PC-3 (cell line): Measurements from ENCODE around the gene KCNK4. TPM values are rescaled to one million over a fixed set of nuclear protein-coding genes. Genes with fewer than 3 reads are reported as not detected.

Source experiments
- ATAC-seq: fragments of 200-7000 bp; cut with Tn5 transposase; 2 replicates; pipeline ENCODE4 v1.9.1; 2020; ENCODE audit warnings: mild to moderate bottlenecking, moderate library complexity
- BruUV-seq: library from RNA; stranded (reverse); fragments of 400-500 nt; replicated peaks from 2 replicates; lab custom pipeline; 2021; lab: Mats Ljungman, UMichigan
- CTCF ChIA-PET: fragments of 300-600 bp; sonication (Branson Sonifier 250); formaldehyde crosslinking; loops from one replicate; lab custom pipeline; 2022; ENCODE audit warnings: antibody characterized with exemption; lab: Charles Lee
- POLR2A ChIA-PET: fragments of 300-600 bp; sonication (Branson Sonifier 250); formaldehyde crosslinking; loops from one replicate; lab custom pipeline; 2022; ENCODE audit warnings: antibody characterized with exemption; ENCODE audit not compliant: unreplicated experiment; lab: Charles Lee
- DNase-seq: peaks from one replicate; pipeline ENCODE4 v3.0.0-alpha.2; 2015
- H2AFZ ChIP-seq: fragments of 300-600 bp; sonication (generic); 2 replicates; pipeline ENCODE4 v1.6.0; 2016; ENCODE audit warnings: antibody characterized with exemption, low read length
- H3F3A ChIP-seq: fragments of 300-600 bp; sonication (generic); one replicate; pipeline ENCODE4 v1.6.0; 2017; ENCODE audit warnings: antibody characterized with exemption, low read length, control low read depth, mild to moderate bottlenecking; ENCODE audit not compliant: unreplicated experiment
- H3K27ac ChIP-seq: fragments of 300-600 bp; sonication (generic); 2 replicates; pipeline ENCODE4 v1.5.1; 2016; ENCODE audit warnings: mild to moderate bottlenecking, low read length
- H3K27me3 ChIP-seq: fragments of 300-600 bp; sonication (generic); 2 replicates; pipeline ENCODE4 v1.6.1; 2016; ENCODE audit warnings: low read length, mixed read lengths
- H3K36me3 ChIP-seq: fragments of 300-600 bp; sonication (generic); 2 replicates; pipeline ENCODE4 v1.6.1; 2016; ENCODE audit warnings: low read depth, mixed run types, low read length, mixed read lengths
- H3K4me1 ChIP-seq: fragments of 300-600 bp; sonication (generic); 2 replicates; pipeline ENCODE4 v1.5.1; 2016; ENCODE audit warnings: low read length; ENCODE audit not compliant: insufficient read depth
- H3K4me2 ChIP-seq: fragments of 300-600 bp; sonication (generic); 2 replicates; pipeline ENCODE4 v1.6.0; 2016; ENCODE audit warnings: low read length
- H3K4me3 ChIP-seq: fragments of 300-600 bp; sonication (generic); 2 replicates; pipeline ENCODE4 v1.5.1; 2016; ENCODE audit warnings: mild to moderate bottlenecking, low read length, mixed read lengths
- H3K79me2 ChIP-seq: fragments of 300-600 bp; sonication (generic); 2 replicates; pipeline ENCODE4 v1.6.1; 2017; ENCODE audit warnings: low read length, mixed read lengths
- H3K9ac ChIP-seq: fragments of 300-600 bp; sonication (generic); 2 replicates; pipeline ENCODE4 v1.6.0; 2016; ENCODE audit warnings: mild to moderate bottlenecking, low read length
- H3K9me2 ChIP-seq: fragments of 300-600 bp; sonication (generic); replicated peaks from 2 replicates; pipeline ENCODE4 v1.6.1; 2016; ENCODE audit warnings: mixed run types, low read length, mixed read lengths
- H3K9me3 ChIP-seq: fragments of 300-600 bp; sonication (generic); 2 replicates; pipeline ENCODE4 v1.6.1; 2016; ENCODE audit warnings: low read length, mixed read lengths
- H4K20me1 ChIP-seq: fragments of 300-600 bp; sonication (generic); 2 replicates; pipeline ENCODE4 v1.6.1; 2016; ENCODE audit warnings: low read length, mixed read lengths
- EZH2 ChIP-seq: fragments of 300-600 bp; sonication (generic); IDR thresholded peaks from one replicate; pipeline ENCODE4 v1.6.1; 2017; ENCODE audit warnings: antibody characterized with exemption, mild to moderate bottlenecking, low read length; ENCODE audit not compliant: unreplicated experiment
- EZH2phosphoT487 ChIP-seq: fragments of 300-600 bp; sonication (generic); IDR thresholded peaks from 2 replicates; pipeline ENCODE4 v1.6.1; 2018; ENCODE audit warnings: mild to moderate bottlenecking, antibody characterized with exemption, low read length, borderline replicate concordance
- intact Hi-C: fragments of 100-400 bp; cut with micrococcal nuclease; formaldehyde crosslinking; loops from 2 replicates; pipeline ENCODE4 v1.9.0; 2023
- total RNA-seq: library from RNA; depleted of rRNA; stranded (reverse); fragments of >200 nt; gene quantifications from 2 replicates; pipeline ENCODE4 v1.2.3, GENCODE V29; 2014
- TF ChIP-seq, protein P1 (sequence below): fragments of 300-600 bp; sonication (generic); conservative IDR thresholded peaks from 2 replicates; pipeline ENCODE4 v1.5.1; 2017; ENCODE audit warnings: antibody characterized with exemption, low read depth, mild to moderate bottlenecking, low read length

The KCNK4 gene
- total RNA-seq, 1 experiment from 2014 or later: 1.2 TPM

DNA sequence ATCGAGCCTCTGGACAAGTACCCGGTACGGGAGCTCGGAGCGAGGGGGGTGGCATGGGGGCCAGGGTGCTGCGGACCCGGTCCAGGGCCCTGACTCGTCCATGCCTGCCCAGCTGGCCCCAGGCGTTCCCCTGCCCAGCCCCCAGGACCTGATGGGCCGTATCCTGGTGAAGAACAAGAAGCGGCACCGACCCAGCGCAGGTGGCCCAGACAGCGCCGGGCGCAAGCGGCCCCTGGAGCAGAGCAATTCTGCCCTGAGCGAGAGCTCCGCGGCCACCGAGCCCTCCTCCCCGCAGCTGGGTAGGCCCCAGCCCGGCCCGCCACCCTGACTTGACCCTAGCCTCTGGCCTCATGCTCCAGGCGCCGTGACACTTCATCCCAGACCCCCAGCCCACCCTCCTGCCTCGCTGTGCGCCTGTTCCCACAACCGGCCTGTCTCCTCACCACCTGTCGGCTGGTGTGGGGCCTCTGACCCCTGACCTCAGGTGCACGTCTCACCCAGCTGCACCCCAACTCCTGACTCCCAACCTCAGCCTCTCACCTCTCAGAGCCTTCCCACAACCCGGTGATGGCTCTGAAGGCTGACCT lies 32.1 kb upstream of the KCNK4 start:
- Histone ChIP-seq H3K9me3 (no peaks in the 10 kb centered on the region), H4K20me1 (0 out of 2 replicates have a peak, but pooled peaks cover 3% of the 10 kb centered on the region), H3K79me2 (no peaks in the 10 kb centered on the region), H3F3A (no peaks in the 10 kb centered on the region), H3K4me3 (no peak overlapping the region), H3K36me3 (peaks cover 57% of the 10 kb centered on the region), H3K9ac (no peak overlapping the region), H3K4me2 (no peak overlapping the region), H2AFZ (no peak overlapping the region), H3K4me1 (peaks cover 7% of the 10 kb centered on the region), H3K9me2 (no peaks in the 10 kb centered on the region), H3K27ac (no peak overlapping the region), H3K27me3 (no peaks in the 10 kb centered on the region)
- no peak for DNase-seq
- CTCF ChIA-PET: no interaction called here
- intact Hi-C loops: no loop called here
- ATAC-seq: no peak
- no TSS peak for BruUV-seq
- POLR2A ChIA-PET: no interaction called here
- no peak for TF ChIP-seq EZH2phosphoT487
- TF ChIP-seq EZH2: no peak
- TF ChIP-seq, protein P1, sequence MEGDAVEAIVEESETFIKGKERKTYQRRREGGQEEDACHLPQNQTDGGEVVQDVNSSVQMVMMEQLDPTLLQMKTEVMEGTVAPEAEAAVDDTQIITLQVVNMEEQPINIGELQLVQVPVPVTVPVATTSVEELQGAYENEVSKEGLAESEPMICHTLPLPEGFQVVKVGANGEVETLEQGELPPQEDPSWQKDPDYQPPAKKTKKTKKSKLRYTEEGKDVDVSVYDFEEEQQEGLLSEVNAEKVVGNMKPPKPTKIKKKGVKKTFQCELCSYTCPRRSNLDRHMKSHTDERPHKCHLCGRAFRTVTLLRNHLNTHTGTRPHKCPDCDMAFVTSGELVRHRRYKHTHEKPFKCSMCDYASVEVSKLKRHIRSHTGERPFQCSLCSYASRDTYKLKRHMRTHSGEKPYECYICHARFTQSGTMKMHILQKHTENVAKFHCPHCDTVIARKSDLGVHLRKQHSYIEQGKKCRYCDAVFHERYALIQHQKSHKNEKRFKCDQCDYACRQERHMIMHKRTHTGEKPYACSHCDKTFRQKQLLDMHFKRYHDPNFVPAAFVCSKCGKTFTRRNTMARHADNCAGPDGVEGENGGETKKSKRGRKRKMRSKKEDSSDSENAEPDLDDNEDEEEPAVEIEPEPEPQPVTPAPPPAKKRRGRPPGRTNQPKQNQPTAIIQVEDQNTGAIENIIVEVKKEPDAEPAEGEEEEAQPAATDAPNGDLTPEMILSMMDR: no peak

DNA sequence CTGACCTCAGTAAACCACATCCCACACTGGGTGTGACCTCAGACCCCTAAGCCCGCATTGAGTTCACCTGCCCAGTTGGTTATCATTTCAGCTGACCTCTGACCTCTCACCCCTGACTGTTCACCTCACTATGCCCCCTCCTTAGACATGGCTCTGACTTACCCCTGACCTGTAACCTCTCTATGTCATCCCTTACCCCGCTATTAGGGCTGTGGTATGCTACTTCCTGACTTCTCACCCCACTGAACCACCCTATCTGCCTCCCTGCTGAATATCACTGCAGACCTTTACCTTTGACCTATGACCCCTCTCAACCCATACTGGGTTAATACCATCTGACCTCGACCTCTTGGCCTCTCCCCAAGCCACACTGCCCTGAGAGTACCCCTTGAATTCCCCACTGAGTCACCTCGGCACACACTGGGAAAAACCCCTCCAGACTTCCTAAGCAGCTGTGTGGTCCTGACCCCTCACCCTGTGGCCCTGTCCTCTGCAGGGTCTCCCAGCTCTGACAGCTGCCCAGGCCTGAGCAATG lies 31.5 kb upstream of the KCNK4 start:
- POLR2A ChIA-PET: no interaction called here
- TF ChIP-seq EZH2 (no peak), EZH2phosphoT487 (no peak)
- TF ChIP-seq, protein P1: no peak
- Histone ChIP-seq H3K4me3 (no peak overlapping the region), H3K4me1 (peaks cover 7% of the 10 kb centered on the region), H2AFZ (no peak overlapping the region), H3K9me3 (no peaks in the 10 kb centered on the region), H3K9ac (no peak overlapping the region), H4K20me1 (0 out of 2 replicates have a peak, but pooled peaks cover 3% of the 10 kb centered on the region), H3K4me2 (no peak overlapping the region), H3K27ac (no peak overlapping the region), H3K27me3 (no peaks in the 10 kb centered on the region), H3K9me2 (no peaks in the 10 kb centered on the region), H3F3A (no peaks in the 10 kb centered on the region), H3K36me3 (peaks cover 55% of the 10 kb centered on the region), H3K79me2 (no peaks in the 10 kb centered on the region)
- intact Hi-C loops: no loop called here
- CTCF ChIA-PET: no interaction called here
- ATAC-seq: no peak
- DNase-seq: no peak
- BruUV-seq: no TSS peak

DNA sequence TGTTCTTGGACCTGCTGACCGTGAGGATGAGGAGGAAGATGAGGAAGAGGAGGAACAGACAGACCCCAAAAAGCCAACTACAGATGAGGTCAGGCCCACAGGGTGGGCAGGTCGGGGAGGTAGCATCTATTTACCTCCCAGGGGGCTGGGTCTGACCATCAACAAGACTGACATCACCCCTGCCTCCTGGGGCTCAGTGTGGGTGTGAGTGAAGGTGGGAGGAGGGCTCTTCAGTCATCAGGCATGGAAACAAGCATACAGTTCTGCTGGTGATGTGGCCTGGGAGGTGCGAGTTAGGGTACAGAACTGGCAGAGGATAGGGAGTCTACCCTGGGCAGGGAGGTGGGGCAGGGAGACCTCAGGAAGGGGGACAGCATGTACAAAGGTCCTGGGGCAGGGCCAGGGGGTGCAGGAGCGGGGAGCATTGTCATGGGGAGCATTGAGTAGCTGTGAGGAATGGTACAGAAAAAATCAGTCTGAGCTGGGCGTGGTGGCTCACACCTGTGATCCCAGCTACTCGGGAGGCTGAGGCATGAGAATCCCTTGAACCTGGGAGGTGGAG lies 30.9 kb upstream of the KCNK4 start:
- H3K9me2 ChIP-seq: no peaks in the 10 kb centered on the region
- BruUV-seq: no TSS peak
- ChIA-PET POLR2A (no interaction called here), CTCF (interaction anchor here (1.0 kb wide), 1 partner anchor 8 kb away, joined by 8 read pairs; no protein-coding TSS in a partner anchor)
- no peak overlapping the region for H2AFZ ChIP-seq
- no peaks in the 10 kb centered on the region for H3F3A ChIP-seq
- ATAC-seq: no peak
- no peak overlapping the region for H3K9ac ChIP-seq
- TF ChIP-seq, protein P1: no peak
- TF ChIP-seq EZH2 (no peak), EZH2phosphoT487 (no peak)
- 0 out of 2 replicates have a peak, but pooled peaks cover 3% of the 10 kb centered on the region for H4K20me1 ChIP-seq
- peaks cover 7% of the 10 kb centered on the region for H3K4me1 ChIP-seq
- H3K27ac ChIP-seq: no peak overlapping the region
- peaks cover 50% of the 10 kb centered on the region for H3K36me3 ChIP-seq
- DNase-seq: no peak
- no peaks in the 10 kb centered on the region for H3K9me3 ChIP-seq
- no peak overlapping the region for H3K4me3 ChIP-seq
- no peaks in the 10 kb centered on the region for H3K27me3 ChIP-seq
- no peak overlapping the region for H3K4me2 ChIP-seq
- no peaks in the 10 kb centered on the region for H3K79me2 ChIP-seq
- intact Hi-C loops: no loop called here
